Testis (tissue), 3 donors: Measurements from ENCODE around the gene MON2. TPM values are rescaled to one million over a fixed set of nuclear protein-coding genes. Genes with fewer than 3 reads are reported as not detected.

Source experiments
- DNase-seq: peaks from one replicate; pipeline ENCODE4 v3.0.0-alpha.2; 2019
- H3K27ac ChIP-seq, 2 donors: fragments of 200-600 bp; sonication (generic); one replicate each; pipeline ENCODE4 v1.5.1; 2019
- H3K27me3 ChIP-seq: fragments of 200-600 bp; sonication (generic); one replicate; pipeline ENCODE4 v1.5.1; 2019
- H3K36me3 ChIP-seq: fragments of 200-600 bp; sonication (generic); one replicate; pipeline ENCODE4 v1.5.1; 2017; ENCODE audit warnings: low read depth; ENCODE audit errors: missing control alignments
- H3K4me1 ChIP-seq: fragments of 200-600 bp; sonication (generic); one replicate; pipeline ENCODE4 v1.5.1; 2019
- H3K4me3 ChIP-seq, 2 donors: fragments of 200-600 bp; sonication (generic); one replicate each; pipeline ENCODE4 v1.5.1; 2017 to 2019
- H3K9me3 ChIP-seq: fragments of 200-600 bp; sonication (generic); one replicate; pipeline ENCODE4 v1.5.1; 2017
- CTCF ChIP-seq, 3 experiments: fragments of 450-650 bp in 2 of 3; fragments of 200-600 bp in 1 of 3; sonication (generic) in 1 of 3; IDR thresholded peaks; one replicate each; pipeline ENCODE4 v1.5.1; 2016 to 2019; ENCODE audit warnings: antibody characterized with exemption in 3 of 3, mild to moderate bottlenecking in 2 of 3, moderate library complexity in 1 of 3
- POLR2A ChIP-seq: fragments of 450-650 bp; IDR thresholded peaks from one replicate; pipeline ENCODE4 v1.6.1; 2017; ENCODE audit warnings: antibody characterized with exemption, mild to moderate bottlenecking, moderate library complexity
- WGBS, 2 donors: methylation state at CpG; one replicate each; pipeline ENCODE4 v1.1.5; 2018; 5-methylcytosine and 5-hydroxymethylcytosine counted together
- intact Hi-C: fragments of 100-400 bp; cut with DNase I; formaldehyde crosslinking; loops from one replicate; pipeline ENCODE4 v1.15.1; 2023; ENCODE audit warnings: low total_unique reads
- polyA plus RNA-seq: library from polyadenylated mRNA; stranded (reverse); fragments of 350-450 nt; fragmentation: Illumina TruSeq; extraction: RNeasy Lipid Tissue Mini Kit (QIAGEN cat#74804); gene quantifications from one replicate; pipeline ENCODE4 v1.2.3, GENCODE V29; 2014; ENCODE audit warnings: low read depth, low replicate concordance; ENCODE audit not compliant: insufficient read depth
- total RNA-seq, 2 donors: library from RNA; depleted of rRNA; stranded (reverse); fragments of >200 nt; gene quantifications; one replicate each; pipeline ENCODE4 v1.2.3, GENCODE V29; 2016

The MON2 gene
- total and polyA plus RNA-seq, 3 donors from 2014 or later = 22.8 to 98.4 (median 90.1) TPM

- intact Hi-C loops = no loop called here
- Histone ChIP-seq H3K4me1 (no peaks in the 10 kb centered on the region), H3K9me3 (no peaks in the 10 kb centered on the region), H3K27ac (no peak overlapping the region), H3K36me3 (no peaks in the 10 kb centered on the region), H3K4me3 (no peak overlapping the region), H3K27me3 (no peaks in the 10 kb centered on the region)
- TF ChIP-seq CTCF (IDR thresholded peaks at IDR 0.05) (no peak), POLR2A (no peak)
- no peak for DNase-seq
- WGBS, 2 donors = 91 to 95% methylated on average over 3 of the region's 3 CpGs
These were observed 132.2 kb downstream of the MON2 start for GRCh38 chr12:62598846-62599245.

- 51 to 62% methylated on average over 5 of the region's 5 CpGs for WGBS, 2 donors
- Histone ChIP-seq H3K4me1 (peaks cover 2% of the 10 kb centered on the region), H3K27ac (no peak overlapping the region), H3K9me3 (no peaks in the 10 kb centered on the region), H3K4me3 (no peak overlapping the region), H3K36me3 (no peaks in the 10 kb centered on the region), H3K27me3 (no peaks in the 10 kb centered on the region)
- intact Hi-C loops = no loop called here
- TF ChIP-seq CTCF (IDR thresholded peaks at IDR 0.05) = no peak
- no peak for TF ChIP-seq POLR2A
- no peak for DNase-seq
These were observed 133.3 kb downstream of the MON2 start for GRCh38 chr12:62599854-62600437.

- DNase-seq = no peak
- no peaks in the 10 kb centered on the region for H3K9me3 ChIP-seq
- 7% methylated on average over 2 of the region's 2 CpGs for WGBS, 2 donors
- no peaks in the 10 kb centered on the region for H3K27me3 ChIP-seq
- no peaks in the 10 kb centered on the region for H3K36me3 ChIP-seq
- intact Hi-C loops = no loop called here
- peak overlapping the region; percentile 86 to 95 for H3K4me3 ChIP-seq
- peaks cover 5% of the 10 kb centered on the region for H3K4me1 ChIP-seq
- TF ChIP-seq POLR2A = no peak
- no peak for TF ChIP-seq CTCF (IDR thresholded peaks at IDR 0.05)
- peak overlapping the region; percentile 99 for H3K27ac ChIP-seq
These were observed 135.1 kb downstream of the MON2 start for GRCh38 chr12:62601765-62602164.

- intact Hi-C loops = no loop called here
- TF ChIP-seq CTCF (IDR thresholded peaks at IDR 0.05) = no peak
- no peak for TF ChIP-seq POLR2A
- DNase-seq = peak; percentile 94
- peak overlapping the region; percentile 99 for H3K27ac ChIP-seq
- no peaks in the 10 kb centered on the region for H3K36me3 ChIP-seq
- H3K4me3 ChIP-seq = peak overlapping the region; percentile 86 to 95
- 0 to 1% methylated on average over 31 to 50 of the region's 66 CpGs for whole genome bisulfite sequencing, 2 donors
- peaks cover 5% of the 10 kb centered on the region for H3K4me1 ChIP-seq
- H3K27me3 ChIP-seq = no peaks in the 10 kb centered on the region
- no peaks in the 10 kb centered on the region for H3K9me3 ChIP-seq
These were observed 135.8 kb downstream of the MON2 start for GRCh38 chr12:62602255-62603060.
